GM21367 (cell line): ENCODE results near the gene SNX9.

Experiments
- ATAC-seq: cut with Tn5 transposase; IDR thresholded peaks from one replicate; pipeline ENCODE4 v1.9.1; 2021; ENCODE audit not compliant: unreplicated experiment

SNX9 gene

GRCh38 chr6:157989541-157990289 is 166.7 kb downstream of the SNX9 start:
- ATAC-seq: no peak

- ATAC-seq: no peak
Measured at GRCh38 chr6:157990321-157991066, 167.4 kb downstream of the SNX9 start.

- no peak for ATAC-seq
Measured at GRCh38 chr6:157991067-157991432, 168.0 kb downstream of the SNX9 start.

GRCh38 chr6:157993076-157993475 is 170.0 kb downstream of the SNX9 start:
- ATAC-seq: no peak

GRCh38 chr6:157994125-157994795 is 171.2 kb downstream of the SNX9 start:
- ATAC-seq: no peak
